ENCODE measurements around the gene PTX3. TPM values are rescaled to one million over a fixed set of nuclear protein-coding genes. Genes with fewer than 3 reads are reported as not detected.

Gene PTX3
- total RNA-seq, 3 donors from 2014 or later (not counting 1 experiment from before 2014, with no cell fraction given), result 0.40 to 5.8 (median 1.4) TPM

- Mint-ChIP-seq H3K27ac (no peak overlapping the region), H3K36me3 (no peaks in the 10 kb centered on the region), H3K27me3 (ENCODE audit: low read depth in 2 of 2) (no peaks in the 10 kb centered on the region), H3K4me3 (no peak overlapping the region), H3K9me3 (peaks cover 0 to 2% of the 10 kb centered on the region in 2 donors), H3K4me1 (no peaks in the 10 kb centered on the region)
- Histone ChIP-seq H3K27ac (ENCODE audit: low read length) (no peak overlapping the region), H3K4me1 (ENCODE audit: control insufficient read depth, insufficient read depth, low read length) (no peaks in the 10 kb centered on the region), H3K27me3 (ENCODE audit: control insufficient read depth, insufficient read depth, low read length) (no peaks in the 10 kb centered on the region), H3K9me3 (ENCODE audit: control insufficient read depth, insufficient read depth, low read length) (no peaks in the 10 kb centered on the region), H3K4me3 (ENCODE audit: low read length) (no peak overlapping the region), H3K36me3 (ENCODE audit: control insufficient read depth, insufficient read depth, low read length) (no peaks in the 10 kb centered on the region)
- WGBS (ENCODE audit: insufficient coverage), result 91% methylated on average over 3 of the region's 3 CpGs
- ATAC-seq, result no peak
- intact Hi-C loops (cut with micrococcal nuclease), result no loop called here
- no peak for DNase-seq
- no peak for TF ChIP-seq CTCF (IDR thresholded peaks at IDR 0.05)
Observed at GRCh38 chr3:157407769-157408168, 28.9 kb upstream of the PTX3 start.

- Histone ChIP-seq H3K36me3 (ENCODE audit: control insufficient read depth, insufficient read depth, low read length) (no peaks in the 10 kb centered on the region), H3K27me3 (ENCODE audit: control insufficient read depth, insufficient read depth, low read length) (no peaks in the 10 kb centered on the region), H3K4me3 (ENCODE audit: low read length) (no peak overlapping the region), H3K4me1 (ENCODE audit: control insufficient read depth, insufficient read depth, low read length) (no peaks in the 10 kb centered on the region), H3K9me3 (ENCODE audit: control insufficient read depth, insufficient read depth, low read length) (no peaks in the 10 kb centered on the region), H3K27ac (ENCODE audit: low read length) (no peak overlapping the region)
- WGBS (ENCODE audit: insufficient coverage), result 76% methylated on average over 1 of the region's 4 CpGs
- Mint-ChIP-seq H3K36me3 (no peaks in the 10 kb centered on the region), H3K27ac (no peak overlapping the region), H3K27me3 (ENCODE audit: low read depth in 2 of 2) (no peaks in the 10 kb centered on the region), H3K4me1 (no peaks in the 10 kb centered on the region), H3K9me3 (peaks cover 0 to 2% of the 10 kb centered on the region in 2 donors), H3K4me3 (no peak overlapping the region)
- DNase-seq, result no peak
- ATAC-seq, result no peak
- TF ChIP-seq CTCF (IDR thresholded peaks at IDR 0.05), result no peak
- intact Hi-C loops (cut with micrococcal nuclease), result no loop called here
Observed at GRCh38 chr3:157408499-157409149, 28.0 kb upstream of the PTX3 start.

DNA sequence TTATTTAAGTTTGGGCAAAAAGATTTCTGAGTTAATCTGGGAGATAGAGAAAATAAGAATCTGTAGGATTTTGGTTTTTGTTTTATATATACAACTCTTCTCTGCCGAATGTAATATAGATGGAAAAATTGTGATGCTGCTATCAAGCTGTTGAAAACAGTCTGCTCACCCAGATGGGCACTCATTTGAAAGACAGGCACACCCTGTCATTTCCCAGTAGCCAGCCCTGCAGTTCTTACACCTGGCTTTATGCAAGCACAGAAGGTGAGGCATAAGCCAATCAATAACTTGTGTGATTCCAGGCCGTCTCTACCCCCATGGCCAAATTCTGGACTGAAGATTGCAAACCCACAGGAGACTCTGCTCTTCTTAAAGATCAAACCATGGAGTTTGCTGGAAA is 27.1 kb upstream of the PTX3 start:
- H3K9me3 ChIP-seq (ENCODE audit: control insufficient read depth, insufficient read depth, low read length), result no peaks in the 10 kb centered on the region
- TF ChIP-seq CTCF (IDR thresholded peaks at IDR 0.05), result no peak
- no peaks in the 10 kb centered on the region for H3K27me3 Mint-ChIP-seq (ENCODE audit: low read depth in 2 of 2)
- H3K4me3 ChIP-seq (ENCODE audit: low read length), result no peak overlapping the region
- intact Hi-C loops (cut with micrococcal nuclease), result no loop called here
- H3K4me1 ChIP-seq (ENCODE audit: control insufficient read depth, insufficient read depth, low read length), result no peaks in the 10 kb centered on the region
- ATAC-seq (no peak), DNase-seq (no peak)
- WGBS (ENCODE audit: insufficient coverage), result 97% methylated on average over 2 of the region's 2 CpGs
- no peaks in the 10 kb centered on the region for H3K27me3 ChIP-seq (ENCODE audit: control insufficient read depth, insufficient read depth, low read length)
- no peaks in the 10 kb centered on the region for H3K36me3 ChIP-seq (ENCODE audit: control insufficient read depth, insufficient read depth, low read length)
- H3K27ac ChIP-seq (ENCODE audit: low read length), result no peak overlapping the region
- peaks cover 0 to 2% of the 10 kb centered on the region in 2 donors for H3K9me3 Mint-ChIP-seq
- no peaks in the 10 kb centered on the region for H3K4me1 Mint-ChIP-seq
- no peak overlapping the region for H3K27ac Mint-ChIP-seq
- no peaks in the 10 kb centered on the region for H3K36me3 Mint-ChIP-seq
- H3K4me3 Mint-ChIP-seq, result no peak overlapping the region

- ATAC-seq (no peak), DNase-seq (no peak)
- no peaks in the 10 kb centered on the region for H3K36me3 Mint-ChIP-seq
- no peak overlapping the region for H3K27ac Mint-ChIP-seq
- Histone ChIP-seq H3K9me3 (ENCODE audit: control insufficient read depth, insufficient read depth, low read length) (no peaks in the 10 kb centered on the region), H3K4me3 (ENCODE audit: low read length) (no peak overlapping the region), H3K27ac (ENCODE audit: low read length) (no peak overlapping the region), H3K36me3 (ENCODE audit: control insufficient read depth, insufficient read depth, low read length) (no peaks in the 10 kb centered on the region), H3K27me3 (ENCODE audit: control insufficient read depth, insufficient read depth, low read length) (no peaks in the 10 kb centered on the region), H3K4me1 (ENCODE audit: control insufficient read depth, insufficient read depth, low read length) (no peaks in the 10 kb centered on the region)
- H3K4me1 Mint-ChIP-seq, result no peaks in the 10 kb centered on the region
- WGBS (ENCODE audit: insufficient coverage), result 80% methylated on average over 2 of the region's 2 CpGs
- intact Hi-C loops (cut with micrococcal nuclease), result no loop called here
- H3K9me3 Mint-ChIP-seq, result peaks cover 0 to 3% of the 10 kb centered on the region in 2 donors
- no peaks in the 10 kb centered on the region for H3K27me3 Mint-ChIP-seq (ENCODE audit: low read depth in 2 of 2)
- no peak overlapping the region for H3K4me3 Mint-ChIP-seq
- no peak for TF ChIP-seq CTCF (IDR thresholded peaks at IDR 0.05)
Observed at GRCh38 chr3:157410945-157411344, 25.7 kb upstream of the PTX3 start.
